Jurkat, Clone E6-1 (cell line): ENCODE data around the gene SYNGR4.

Source experiments
- DNase-seq: peaks from one replicate; pipeline ENCODE4 v3.0.0-alpha.2; 2011; ENCODE audit warnings: low read depth, low spot score
- H3K4me3 ChIP-seq: 2 replicates; pipeline ENCODE4 v1.5.1; 2011; ENCODE audit warnings: mild to moderate bottlenecking, low read length, control low read depth, moderate library complexity

Gene SYNGR4

DNA sequence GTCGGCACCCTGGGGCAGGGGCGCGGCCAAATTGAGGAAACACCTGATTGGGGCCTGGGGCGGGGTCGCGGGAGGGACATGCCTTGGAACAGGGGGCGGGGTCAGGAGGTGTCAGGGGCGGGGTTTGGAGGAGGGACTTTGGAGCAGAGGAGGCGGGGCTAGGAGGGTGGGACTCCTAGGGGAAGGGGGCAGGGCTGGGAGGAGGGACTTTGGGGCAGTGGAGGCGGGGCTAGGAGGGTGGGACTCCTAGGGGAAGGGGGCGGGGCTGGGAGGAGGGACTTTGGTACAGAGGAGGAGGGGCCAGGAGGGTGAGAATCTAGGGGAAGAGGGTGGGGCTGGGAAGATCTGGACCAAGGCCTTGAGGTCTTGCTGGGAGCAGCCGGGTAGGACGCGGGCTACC lies 51.2 kb downstream of the SYNGR4 start:
- H3K4me3 ChIP-seq = no peak overlapping the region
- peak; percentile 74 for DNase-seq

DNA sequence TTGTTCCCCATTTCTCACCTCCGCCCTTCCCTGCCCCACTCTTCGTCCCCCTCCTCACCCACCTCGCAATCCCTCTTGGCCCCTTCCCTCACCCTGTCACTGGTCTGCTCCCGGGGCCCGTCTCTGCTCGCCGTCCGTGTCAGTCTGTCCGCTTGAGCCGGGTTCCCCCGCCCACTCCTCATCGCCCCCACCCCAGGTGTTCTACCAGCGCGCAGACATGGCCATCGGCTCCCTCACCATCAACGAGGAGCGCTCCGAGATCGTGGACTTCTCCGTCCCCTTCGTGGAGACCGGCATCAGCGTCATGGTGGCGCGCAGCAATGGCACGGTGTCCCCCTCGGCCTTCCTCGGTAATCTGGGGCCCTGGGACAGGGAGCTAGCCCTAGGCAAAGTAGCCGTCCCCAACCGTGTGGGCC lies 51.6 kb downstream of the SYNGR4 start:
- no peak for DNase-seq
- no peak overlapping the region for H3K4me3 ChIP-seq

DNA sequence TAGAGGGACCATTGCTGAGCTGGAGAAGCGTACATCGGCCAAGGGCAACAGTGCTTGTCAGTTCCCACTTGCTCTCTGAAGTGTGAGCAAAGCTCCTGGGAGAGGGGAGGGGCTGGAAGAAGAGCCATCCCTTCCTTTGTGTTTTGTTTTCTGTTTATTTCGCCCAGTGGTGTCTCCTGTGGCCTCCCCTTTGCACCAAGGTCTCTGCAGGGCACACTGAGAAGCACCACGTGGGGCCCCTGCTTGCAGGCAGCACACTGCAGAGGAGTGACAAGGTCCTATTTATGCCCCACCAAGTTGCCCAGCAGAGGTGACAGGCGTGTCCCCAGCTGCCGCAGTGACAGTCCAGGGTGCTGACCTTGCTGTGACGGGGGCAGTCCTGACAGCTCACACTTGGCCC lies 53.3 kb downstream of the SYNGR4 start:
- no peak for DNase-seq

DNA sequence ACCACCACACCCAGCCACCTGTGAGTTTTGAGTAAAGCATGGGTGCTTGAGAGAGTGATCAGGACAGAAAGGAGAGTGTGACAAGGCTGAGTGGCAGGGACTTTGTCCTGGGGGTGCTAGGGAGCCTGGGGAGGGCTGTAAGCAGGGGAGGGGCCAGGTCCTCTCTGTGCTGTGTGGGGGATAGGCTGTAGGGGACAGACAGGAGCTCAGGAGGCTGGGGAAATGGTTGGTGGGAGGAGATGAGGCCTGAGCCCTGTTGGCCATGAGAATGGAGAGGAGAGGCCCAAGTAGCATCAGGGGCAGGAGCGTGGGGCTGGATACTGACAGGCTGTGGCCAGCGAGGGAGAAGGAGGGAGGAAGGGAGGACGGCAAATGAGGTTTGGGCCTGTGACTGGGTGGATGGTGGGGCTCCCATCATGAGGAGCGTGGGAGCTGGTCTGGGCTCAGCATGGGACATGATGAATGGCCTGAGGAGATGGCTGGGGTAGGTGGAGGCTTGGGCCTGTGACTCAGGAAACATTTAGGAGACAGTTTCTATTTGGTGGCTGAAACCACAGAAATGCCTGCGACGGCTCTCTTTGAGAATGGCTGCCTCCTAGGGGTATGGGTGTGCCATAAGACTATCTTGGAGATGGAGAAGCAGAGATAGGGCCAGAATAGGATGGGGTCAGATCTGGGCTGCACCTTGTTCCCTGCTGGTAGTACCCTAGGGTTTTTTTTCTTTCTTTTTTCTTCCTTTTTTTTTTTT lies 54.3 kb downstream of the SYNGR4 start:
- peak overlapping the region; percentile 60 for H3K4me3 ChIP-seq
- no peak for DNase-seq

More for the DNA sequence above, 53.3 kb downstream of the SYNGR4 start:
- H3K4me3 ChIP-seq = no peak overlapping the region

DNA sequence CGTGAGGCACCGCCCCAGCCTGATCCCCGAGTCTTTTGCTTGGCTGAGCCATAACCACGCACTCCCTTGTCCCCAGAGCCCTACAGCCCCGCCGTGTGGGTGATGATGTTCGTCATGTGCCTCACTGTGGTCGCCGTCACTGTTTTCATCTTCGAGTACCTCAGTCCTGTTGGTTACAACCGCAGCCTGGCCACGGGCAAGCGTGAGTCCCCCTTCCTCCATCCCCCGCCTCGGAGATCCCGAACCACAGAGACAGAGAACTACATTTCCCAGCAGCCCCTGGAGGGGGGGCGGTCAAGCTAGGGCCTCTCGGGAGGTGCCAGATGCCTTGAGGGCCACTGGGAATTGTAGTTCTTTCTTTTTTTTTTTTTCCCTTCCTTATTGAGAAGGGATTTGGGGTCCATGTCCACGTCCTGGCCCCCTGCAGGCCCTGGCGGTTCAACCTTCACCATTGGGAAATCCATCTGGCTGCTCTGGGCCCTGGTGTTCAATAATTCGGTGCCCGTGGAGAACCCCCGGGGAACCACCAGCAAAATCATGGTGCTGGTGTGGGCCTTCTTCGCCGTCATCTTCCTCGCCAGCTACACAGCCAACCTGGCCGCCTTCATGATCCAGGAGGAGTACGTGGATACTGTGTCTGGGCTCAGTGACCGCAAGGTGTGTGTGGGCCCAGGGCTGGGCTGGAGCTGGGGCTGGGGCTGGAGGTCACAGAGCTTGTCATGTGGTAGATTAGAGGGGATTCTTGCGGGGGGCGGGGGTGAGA lies 55.2 kb downstream of the SYNGR4 start:
- peak; percentile 72 for DNase-seq
- peak overlapping the region; percentile 60 for H3K4me3 ChIP-seq

DNA sequence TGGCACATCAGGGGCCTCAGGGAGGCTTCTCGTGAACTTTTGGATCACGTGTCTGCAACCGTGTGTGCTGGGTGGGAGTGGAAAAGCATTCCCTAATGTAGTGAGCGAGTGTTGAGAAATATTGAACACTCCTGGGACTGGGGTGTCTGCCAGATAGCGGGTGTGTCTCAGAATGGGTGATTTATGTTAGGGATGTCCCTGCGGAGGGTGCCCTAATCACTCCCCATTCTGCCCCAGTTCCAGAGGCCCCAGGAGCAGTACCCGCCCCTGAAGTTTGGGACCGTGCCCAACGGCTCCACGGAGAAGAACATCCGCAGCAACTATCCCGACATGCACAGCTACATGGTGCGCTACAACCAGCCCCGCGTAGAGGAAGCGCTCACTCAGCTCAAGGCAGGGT lies 57.4 kb downstream of the SYNGR4 start:
- DNase-seq = no peak
- H3K4me3 ChIP-seq = no peak overlapping the region

DNA sequence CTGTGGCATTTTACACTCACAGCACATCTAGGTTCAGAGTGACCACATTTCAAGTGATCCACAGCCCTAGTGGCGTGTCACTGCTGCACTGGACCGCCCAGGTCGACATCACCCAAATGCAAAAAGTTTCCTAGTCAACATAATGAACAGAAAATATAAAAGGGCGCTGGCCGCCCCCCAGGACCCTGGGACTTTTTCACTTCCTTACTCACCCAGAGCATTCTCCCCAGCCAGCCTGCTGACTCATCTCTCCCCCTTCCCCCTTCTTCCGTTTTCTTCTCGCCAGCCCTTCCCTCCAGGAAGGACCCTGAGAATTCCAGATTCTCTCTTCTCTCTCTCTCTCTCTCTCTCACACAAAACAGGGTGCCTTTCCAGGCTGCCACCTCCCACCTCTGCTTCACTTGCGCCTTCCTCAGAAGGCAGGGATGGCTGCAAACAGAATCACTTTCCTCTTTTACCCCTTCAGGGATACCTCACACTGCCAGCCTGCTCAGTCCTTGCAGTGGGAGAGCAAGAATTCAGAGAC lies 60.6 kb downstream of the SYNGR4 start:
- no peak for DNase-seq
- H3K4me3 ChIP-seq = no peak overlapping the region
